HepG2 (cell line): Measurements from ENCODE around the gene MYOM1. TPM values are rescaled to one million over a fixed set of nuclear protein-coding genes. Genes with fewer than 3 reads are reported as not detected.

Experiments
- AFF4 ChIP-seq: sonication (generic); formaldehyde crosslinking; IDR thresholded peaks from 2 replicates; pipeline ENCODE4 v1.4.0; 2020; ENCODE audit warnings: missing genetic modification reagents
- FOSL2 ChIP-seq: sonication (generic); formaldehyde crosslinking; IDR thresholded peaks from 2 replicates; pipeline ENCODE4 v1.4.0; 2020; ENCODE audit warnings: missing genetic modification reagents
- GATAD2A ChIP-seq: IDR thresholded peaks from 2 replicates; pipeline ENCODE4 v1.6.1; 2016
- HDAC6 ChIP-seq: fragments of 200-600 bp; sonication (generic); IDR thresholded peaks from 2 replicates; pipeline ENCODE4 v1.7.0; 2017; ENCODE audit warnings: mild to moderate bottlenecking, antibody characterized with exemption, low read length, low read depth
- HMG20A ChIP-seq: IDR thresholded peaks from 2 replicates; pipeline ENCODE4 v1.6.1; 2016; ENCODE audit warnings: borderline replicate concordance
- HNF1B ChIP-seq: sonication (generic); formaldehyde crosslinking; IDR thresholded peaks from 2 replicates; pipeline ENCODE4 v1.5.1; 2020; ENCODE audit warnings: mild to moderate bottlenecking, moderate library complexity, missing genetic modification reagents
- MED8 ChIP-seq: sonication (generic); formaldehyde crosslinking; IDR thresholded peaks from 2 replicates; pipeline ENCODE4 v1.8.1; 2023; ENCODE audit warnings: mild to moderate bottlenecking, missing genetic modification reagents; ENCODE audit not compliant: insufficient replicate concordance
- NFIC ChIP-seq: IDR thresholded peaks from 2 replicates; pipeline ENCODE4 v1.6.1; 2012; ENCODE audit warnings: mild to moderate bottlenecking, low read length, inconsistent platforms
- POLR2AphosphoS5 ChIP-seq: IDR thresholded peaks from 2 replicates; pipeline ENCODE4 v1.6.1; 2012; ENCODE audit warnings: low read depth, low read length
- PPARG ChIP-seq: conservative IDR thresholded peaks from 2 replicates; pipeline ENCODE4 v1.6.1; 2016; ENCODE audit warnings: missing biosample characterization, missing genetic modification reagents
- PRPF4 ChIP-seq: fragments of 200-400 bp; formaldehyde crosslinking; IDR thresholded peaks from 2 replicates; pipeline ENCODE4 v1.6.1; 2016; ENCODE audit warnings: low read length, low read depth; ENCODE audit not compliant: poor library complexity, severe bottlenecking
- SOX5 ChIP-seq: IDR thresholded peaks from 2 replicates; pipeline ENCODE4 v1.6.1; 2016; ENCODE audit warnings: borderline replicate concordance
- TBX2 ChIP-seq: sonication (generic); formaldehyde crosslinking; IDR thresholded peaks from 2 replicates; pipeline ENCODE4 v1.5.0; 2020; ENCODE audit warnings: missing genetic modification reagents, mild to moderate bottlenecking, borderline replicate concordance
- TEF ChIP-seq: sonication (generic); formaldehyde crosslinking; IDR thresholded peaks from 2 replicates; pipeline ENCODE4 v1.5.0; 2020; ENCODE audit warnings: missing genetic modification reagents
- ZFP36L2 ChIP-seq: sonication (generic); formaldehyde crosslinking; IDR thresholded peaks from 2 replicates; pipeline ENCODE4 v1.4.0; 2020; ENCODE audit warnings: missing genetic modification reagents
- ZFP82 ChIP-seq: sonication (generic); formaldehyde crosslinking; IDR thresholded peaks from 2 replicates; pipeline ENCODE4 v1.5.1; 2020; ENCODE audit warnings: mild to moderate bottlenecking, missing genetic modification reagents, borderline replicate concordance
- ZNF17 ChIP-seq: sonication (generic); formaldehyde crosslinking; IDR thresholded peaks from 2 replicates; pipeline ENCODE4 v1.5.0; 2020; ENCODE audit warnings: mild to moderate bottlenecking, missing genetic modification reagents
- ZNF253 ChIP-seq: sonication (generic); formaldehyde crosslinking; IDR thresholded peaks from 2 replicates; pipeline ENCODE4 v1.8.0; 2022; ENCODE audit warnings: mild to moderate bottlenecking, missing genetic modification reagents, borderline replicate concordance
- ZNF3 ChIP-seq: IDR thresholded peaks from 2 replicates; pipeline ENCODE4 v1.7.0; 2017; ENCODE audit warnings: inconsistent platforms
- ZNF605 ChIP-seq: sonication (generic); formaldehyde crosslinking; IDR thresholded peaks from 2 replicates; pipeline ENCODE4 v1.8.0; 2022; ENCODE audit warnings: mild to moderate bottlenecking, missing genetic modification reagents
- ZNF724P ChIP-seq: sonication (generic); formaldehyde crosslinking; IDR thresholded peaks from 2 replicates; pipeline ENCODE4 v1.8.0; 2022; ENCODE audit warnings: missing genetic modification reagents, borderline replicate concordance
- ZNF792 ChIP-seq: IDR thresholded peaks from 2 replicates; pipeline ENCODE4 v1.6.1; 2016
- ZNF816 ChIP-seq: sonication (generic); formaldehyde crosslinking; IDR thresholded peaks from 2 replicates; pipeline ENCODE4 v1.8.0; 2022; ENCODE audit warnings: missing genetic modification reagents, mild to moderate bottlenecking, borderline replicate concordance
- polyA plus RNA-seq, 8 experiments: library from polyadenylated mRNA; depleted of rRNA in 3 of 8; stranded (reverse) in 7 of 8; unstranded in 1 of 8; fragments of >200 nt; fragmentation: Illumina TruSeq in 4 of 8; extraction: Trizol in 4 of 8; gene quantifications; 2 replicates each; pipeline versions ENCODE4 v1.2.1 to v1.2.3, GENCODE V29; 2011 to 2016; ENCODE audit warnings: low read depth in 4 of 8, missing spikeins in 1 of 8, mixed read lengths in 1 of 8; ENCODE audit not compliant: insufficient read depth in 1 of 8
- total RNA-seq, 5 experiments: library from RNA; depleted of rRNA; stranded (reverse); fragments of >200 nt; fragmentation: Illumina TruSeq; extraction: Trizol; gene quantifications; 2 replicates each; pipeline ENCODE4 v1.2.3, GENCODE V29; 2016; ENCODE audit warnings: low read depth in 1 of 5

Gene MYOM1
- total and polyA plus RNA-seq, 2 of the 13 experiments (the other 11 are each of a cell fraction or from before 2014, with no cell fraction given): 0.46 to 0.98 TPM

GRCh38 chr18:3058328-3059191 lies 161.2 kb downstream of the MYOM1 start (continued):
- 0 out of 2 replicates have a peak, but pooled peaks have one; percentile 42 for TF ChIP-seq ZNF605 (CRISPR knock-in tag)
- TF ChIP-seq HDAC6: no peak
- TF ChIP-seq NFIC: peak; percentile 62; the same call in 1 of the 2 replicates
- peak; percentile 13; the same call in 1 of the 2 replicates for TF ChIP-seq ZFP36L2 (CRISPR knock-in tag)
- no peak for TF ChIP-seq ZFP82
- TF ChIP-seq ZNF253 (CRISPR knock-in tag): no peak
- TF ChIP-seq PRPF4: no peak
- peak; percentile 90; the same call in 1 of the 2 replicates for TF ChIP-seq SOX5
- no peak for TF ChIP-seq TEF (CRISPR knock-in tag)
- peak; percentile 77; the same call in 1 of the 2 replicates for TF ChIP-seq ZNF3 (CRISPR knock-in tag)
- peak; percentile 33; the same call in 1 of the 2 replicates for TF ChIP-seq POLR2AphosphoS5
- peak; percentile 53; the same call in 1 of the 2 replicates for TF ChIP-seq ZNF816 (CRISPR knock-in tag)
- peak; percentile 94 for TF ChIP-seq GATAD2A (CRISPR knock-in tag)
- peak; percentile 84 for TF ChIP-seq FOSL2 (CRISPR knock-in tag)
- TF ChIP-seq AFF4 (CRISPR knock-in tag): no peak
- TF ChIP-seq HNF1B (CRISPR knock-in tag): peak; percentile 83
- TF ChIP-seq HMG20A (CRISPR knock-in tag): peak; percentile 73; the same call in 1 of the 2 replicates
- peak; percentile 8 for TF ChIP-seq MED8 (CRISPR knock-in tag)
- TF ChIP-seq ZNF17: 0 out of 2 replicates have a peak, but pooled peaks have one; percentile 37
- peak; percentile 69 for TF ChIP-seq TBX2 (CRISPR knock-in tag)
- no peak for TF ChIP-seq ZNF724P (CRISPR knock-in tag)
- peak; percentile 86 for TF ChIP-seq PPARG (CRISPR knock-in tag)
- TF ChIP-seq ZNF792 (CRISPR knock-in tag): peak; percentile 84; the same call in 1 of the 2 replicates
